Cardiac fibroblast (primary cell): ENCODE results near the gene WBP2.
A peak's percentile ranks its signal among the peaks of the same experiment; 100 is the strongest.

ENCODE experiments used
- DNase-seq, 2 donors: peaks; one replicate each; pipeline versions ENCODE4 v3.0.0 to v3.0.0-alpha.2; 2010; ENCODE audit warnings: low read depth in 2 of 2
- H3K4me3 ChIP-seq, 2 donors: replicated peaks in 1 of 2; 1 replicate in 1 of 2; 2 replicates in 1 of 2; pipeline ENCODE4 v1.5.1; 2011; ENCODE audit warnings: low read depth in 2 of 2, low read length in 2 of 2, mild to moderate bottlenecking in 2 of 2, moderate library complexity in 1 of 2
- CTCF ChIP-seq: IDR thresholded peaks from one replicate; pipeline ENCODE4 v1.5.1; 2011; ENCODE audit warnings: low read depth, mild to moderate bottlenecking, low read length, inconsistent platforms

The WBP2 gene

GRCh38 chr17:75808905-75809621, 46.1 kb downstream of the WBP2 start:
- TF ChIP-seq CTCF: no peak
- H3K4me3 ChIP-seq: peak overlapping the region in 1 of 2 donors; percentile 7
- DNase-seq: peak; percentile 83 to 93

- no peak for TF ChIP-seq CTCF
- peak in 1 of 2 donors; percentile 10 for DNase-seq
- H3K4me3 ChIP-seq: no peak overlapping the region
Measured at GRCh38 chr17:75808549-75808904, 46.6 kb downstream of the WBP2 start.

GRCh38 chr17:75807861-75808260, 47.3 kb downstream of the WBP2 start:
- no peak for TF ChIP-seq CTCF
- H3K4me3 ChIP-seq: no peak overlapping the region
- no peak for DNase-seq

GRCh38 chr17:75806822-75807500, 48.2 kb downstream of the WBP2 start:
- no peak for TF ChIP-seq CTCF
- no peak overlapping the region for H3K4me3 ChIP-seq
- DNase-seq: no peak

DNA sequence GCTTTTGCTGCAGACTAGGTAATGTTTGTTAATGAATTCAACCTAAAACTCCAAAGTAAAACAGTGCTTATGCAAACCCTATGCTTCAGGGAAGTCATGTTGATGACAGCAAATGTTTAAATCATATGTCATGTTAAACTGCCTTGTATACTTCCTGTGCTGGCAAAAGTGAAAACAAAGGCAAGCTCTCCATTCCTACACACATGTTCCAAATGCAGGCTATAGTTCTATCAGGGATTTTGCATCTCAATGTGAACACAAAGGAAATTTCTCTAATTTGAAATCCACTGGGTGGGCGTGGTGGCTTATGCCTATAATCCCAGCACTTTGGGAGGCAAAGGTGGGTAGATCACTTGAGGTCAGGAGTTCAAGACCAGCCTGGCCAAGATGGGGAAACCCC, 51.3 kb downstream of the WBP2 start:
- no peak for DNase-seq
- no peak overlapping the region for H3K4me3 ChIP-seq
- no peak for TF ChIP-seq CTCF

GRCh38 chr17:75799402-75799801, 55.7 kb downstream of the WBP2 start:
- no peak for TF ChIP-seq CTCF
- no peak overlapping the region for H3K4me3 ChIP-seq
- no peak for DNase-seq
